GM19239 (cell line): ENCODE results near the gene PNO1.

ENCODE experiments used
- DNase-seq: peaks from one replicate; pipeline ENCODE4 v3.0.0; 2011; ENCODE audit warnings: low spot score; ENCODE audit not compliant: insufficient read length
- FAIRE-seq: peaks from 2 replicates; lab custom pipeline; 2011; peaks lifted over from hg19 to GRCh38; lab: Jason Lieb, UNC

Gene PNO1

DNA sequence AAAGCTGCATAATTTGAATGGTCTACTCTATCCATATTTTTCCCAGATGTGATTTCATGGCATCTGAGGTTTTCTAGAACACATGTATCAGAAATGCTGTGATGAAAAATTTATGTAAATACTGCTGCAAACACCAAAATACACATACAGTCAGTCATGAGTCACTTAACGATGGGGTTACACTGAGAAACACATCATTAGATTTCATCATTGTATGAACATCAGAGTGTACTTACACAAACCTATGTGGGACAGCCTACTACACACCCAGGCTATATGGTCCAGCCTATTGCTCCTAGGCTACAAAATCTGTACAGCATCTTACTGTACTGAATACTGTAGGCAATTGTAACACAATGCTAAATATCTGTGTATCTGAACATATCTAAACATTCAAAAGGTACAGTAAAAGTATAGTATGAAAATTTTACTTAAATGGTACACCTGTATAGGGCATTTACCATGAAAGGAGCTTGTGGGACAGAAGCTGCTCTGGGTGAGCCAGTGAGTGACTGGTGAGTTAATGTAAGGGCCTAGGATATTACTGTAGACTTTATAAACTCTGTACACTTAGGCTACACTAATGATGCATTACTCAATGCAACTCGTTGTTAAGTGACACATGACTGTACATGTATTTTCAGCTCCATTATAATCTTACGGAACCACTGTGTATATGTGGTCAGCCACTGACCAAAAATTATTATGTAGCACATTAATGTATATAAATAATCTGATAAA, 33.5 kb downstream of the PNO1 start:
- DNase-seq (no peak), FAIRE-seq (no peak)

DNA sequence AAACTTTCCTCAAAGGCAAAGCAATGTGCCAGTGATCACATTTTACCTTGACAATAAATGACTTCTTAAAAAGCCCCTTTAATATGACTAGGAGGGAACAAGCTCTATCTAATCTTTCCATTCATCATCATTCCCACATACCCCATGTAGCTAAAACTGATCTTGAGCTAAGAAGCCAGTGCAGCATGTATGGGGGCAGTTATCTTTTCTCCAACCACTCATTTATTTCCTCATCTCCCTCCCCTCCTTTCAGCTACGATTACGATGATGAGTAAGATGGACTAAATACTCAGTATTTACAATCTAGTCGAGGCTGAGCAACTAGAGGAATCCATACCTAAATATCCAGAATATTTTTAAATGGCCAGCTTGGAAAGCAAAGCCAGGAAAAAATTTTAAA, 35.5 kb downstream of the PNO1 start:
- FAIRE-seq (no peak), DNase-seq (no peak)

DNA sequence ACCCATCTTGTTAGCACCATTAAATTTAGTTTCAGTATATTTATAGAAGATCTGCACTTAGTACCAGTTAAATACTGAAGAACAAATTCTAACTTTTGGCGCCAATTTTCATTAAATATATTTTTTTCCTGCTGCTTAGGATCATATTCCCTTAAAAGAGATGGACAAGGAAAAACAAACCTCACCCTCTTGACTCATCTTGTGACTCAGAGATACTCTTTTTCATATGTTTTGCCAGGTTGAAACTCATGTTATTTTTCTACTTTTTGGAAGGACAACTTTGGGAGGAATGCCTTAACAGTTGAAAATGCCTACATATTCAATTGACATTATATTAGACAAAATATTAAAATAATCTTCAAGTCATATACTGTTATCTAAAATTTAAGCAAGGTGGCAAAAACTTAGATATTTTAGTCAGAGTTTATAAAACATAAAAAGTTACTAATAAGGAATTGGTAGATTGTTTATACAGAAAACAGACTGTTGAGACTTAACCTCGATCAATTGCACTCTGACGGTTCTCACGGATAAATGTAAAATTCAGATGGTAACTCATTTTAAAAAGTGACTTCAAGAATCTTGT, 36.2 kb downstream of the PNO1 start:
- DNase-seq, result no peak
- FAIRE-seq, result no peak

DNA sequence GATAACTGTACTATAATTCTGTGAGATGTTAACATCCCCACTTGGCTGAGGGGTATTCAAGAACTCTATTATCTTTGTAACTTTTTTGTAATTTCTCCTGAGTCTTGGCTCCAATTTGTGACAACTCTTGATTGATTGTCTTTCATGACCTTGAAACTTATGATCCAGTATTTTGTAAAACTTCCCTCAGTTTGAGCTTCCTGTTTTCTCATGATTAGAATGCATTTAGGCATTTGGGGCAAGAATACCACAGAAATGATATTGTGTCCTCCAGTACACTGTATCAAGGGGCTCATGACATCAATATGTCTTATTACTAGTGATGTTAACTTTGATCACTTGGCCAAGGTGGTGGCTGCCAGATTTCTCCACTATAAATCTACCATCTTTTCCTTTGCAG, 37.4 kb downstream of the PNO1 start:
- FAIRE-seq (no peak), DNase-seq (no peak)

DNA sequence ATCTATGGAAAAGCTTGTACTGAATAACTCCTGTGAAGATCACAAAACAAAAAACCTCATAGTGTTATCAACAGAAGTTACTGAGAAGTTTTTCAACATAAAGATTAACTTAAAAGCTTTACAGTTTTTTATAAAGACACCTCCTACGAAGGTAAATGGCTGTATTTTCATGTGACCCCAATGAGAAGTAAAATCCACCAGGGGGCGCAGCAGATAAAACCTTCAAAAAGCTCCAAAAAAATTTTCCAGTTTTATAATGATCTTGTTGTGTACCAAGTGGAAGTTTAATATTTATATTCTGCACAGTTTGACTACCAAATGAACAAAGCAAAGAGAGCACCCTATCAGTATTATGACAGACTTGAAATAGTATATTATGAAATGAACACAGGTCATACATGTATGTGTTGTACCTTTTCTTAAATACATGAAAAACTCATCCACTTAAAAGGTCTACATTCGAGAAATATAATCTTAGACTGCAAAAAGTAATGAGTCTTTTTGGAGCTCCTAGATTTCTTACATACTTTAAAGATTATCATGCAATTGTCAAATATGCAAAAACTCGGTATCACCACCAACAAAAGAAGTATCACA, 38.5 kb downstream of the PNO1 start:
- FAIRE-seq, result no peak

DNA sequence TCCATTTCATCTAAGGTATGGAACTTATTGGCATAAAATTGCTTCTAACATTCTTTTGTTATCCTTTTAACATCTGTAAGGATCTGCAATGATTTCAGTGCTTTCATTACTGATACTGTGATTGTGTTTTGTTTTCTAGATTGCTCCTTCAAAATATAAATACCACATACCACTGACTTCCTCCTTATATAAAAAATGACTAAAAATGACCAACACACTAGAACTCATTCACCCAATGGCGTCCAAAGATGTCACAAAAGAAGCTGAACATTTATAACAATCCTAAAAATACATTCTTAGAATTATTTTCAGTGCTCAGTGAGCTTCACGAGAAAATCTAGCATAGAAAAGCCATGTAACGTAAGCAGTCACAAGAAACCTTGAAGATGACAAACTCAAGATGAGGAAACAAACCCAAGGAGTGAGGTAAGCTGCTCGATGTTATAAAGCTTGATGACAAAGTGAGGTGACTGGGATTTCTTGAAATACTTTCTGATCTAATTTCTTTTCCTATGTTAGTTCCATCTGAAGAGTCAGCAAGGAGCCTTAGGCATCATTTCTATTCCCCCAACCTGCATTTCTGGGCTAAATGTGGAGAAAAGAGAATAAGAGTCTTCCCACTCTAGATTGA, 42.6 kb downstream of the PNO1 start:
- FAIRE-seq (no peak), DNase-seq (no peak)

More for the DNA sequence above, 38.5 kb downstream of the PNO1 start:
- no peak for DNase-seq

DNA sequence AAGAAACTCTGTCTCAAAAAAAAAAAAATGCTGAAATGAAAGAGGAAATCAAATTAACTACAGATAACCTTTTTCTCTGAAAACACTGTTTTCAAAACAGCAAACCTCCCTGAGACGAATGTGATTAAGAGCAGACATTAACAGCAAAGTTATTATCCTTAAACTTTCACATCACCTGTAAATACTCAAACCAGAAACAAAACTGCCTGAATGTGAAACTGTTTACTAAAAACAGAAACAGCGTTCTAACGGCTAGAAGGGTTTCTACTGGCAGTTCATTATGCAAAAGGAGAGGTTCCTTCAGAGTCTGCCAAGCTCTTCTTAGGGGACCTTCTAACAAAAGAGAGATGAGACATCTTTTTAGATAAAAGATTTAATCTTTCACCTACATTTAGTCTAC, 45.9 kb downstream of the PNO1 start:
- peak; percentile 93 for FAIRE-seq
- DNase-seq, result peak; percentile 59

DNA sequence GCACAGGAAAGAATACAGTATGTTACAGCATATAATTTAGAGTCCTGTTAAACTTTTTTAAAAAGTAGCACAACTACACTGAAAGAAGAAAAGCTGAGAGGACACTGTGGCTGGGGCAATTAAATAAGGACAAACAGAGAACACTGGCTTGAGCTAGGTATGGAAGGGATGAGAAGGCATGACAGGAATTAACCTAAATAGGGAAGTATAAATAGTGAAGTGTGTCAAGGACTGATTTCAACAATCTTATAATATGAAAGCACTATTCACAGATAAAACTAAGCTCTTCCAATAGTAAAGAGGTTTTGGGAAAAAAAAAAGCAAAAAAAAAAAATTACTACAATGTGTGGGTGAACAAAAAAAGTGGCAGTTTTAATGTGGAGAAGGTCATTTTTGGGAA, 49.1 kb downstream of the PNO1 start:
- DNase-seq (no peak), FAIRE-seq (no peak)

DNA sequence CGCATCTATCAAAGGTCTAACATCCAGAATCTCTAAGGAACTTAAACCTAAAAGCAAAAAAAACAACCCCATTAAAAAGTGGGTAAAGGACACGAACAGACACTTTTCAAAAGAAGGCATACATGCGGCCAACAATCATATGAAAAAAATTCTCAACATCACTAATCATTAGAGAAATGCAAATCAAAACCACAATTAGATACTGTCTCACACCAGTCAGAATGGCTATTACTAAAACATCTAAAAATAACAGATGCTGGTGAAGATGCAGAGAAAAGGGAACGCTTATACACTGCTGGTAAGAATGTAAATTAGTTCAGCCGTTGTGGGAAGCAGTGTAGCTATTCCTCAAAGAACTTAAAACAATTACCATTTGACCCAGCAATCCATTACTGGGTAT, 56.7 kb downstream of the PNO1 start:
- no peak for DNase-seq
- peak; percentile 90 for FAIRE-seq

DNA sequence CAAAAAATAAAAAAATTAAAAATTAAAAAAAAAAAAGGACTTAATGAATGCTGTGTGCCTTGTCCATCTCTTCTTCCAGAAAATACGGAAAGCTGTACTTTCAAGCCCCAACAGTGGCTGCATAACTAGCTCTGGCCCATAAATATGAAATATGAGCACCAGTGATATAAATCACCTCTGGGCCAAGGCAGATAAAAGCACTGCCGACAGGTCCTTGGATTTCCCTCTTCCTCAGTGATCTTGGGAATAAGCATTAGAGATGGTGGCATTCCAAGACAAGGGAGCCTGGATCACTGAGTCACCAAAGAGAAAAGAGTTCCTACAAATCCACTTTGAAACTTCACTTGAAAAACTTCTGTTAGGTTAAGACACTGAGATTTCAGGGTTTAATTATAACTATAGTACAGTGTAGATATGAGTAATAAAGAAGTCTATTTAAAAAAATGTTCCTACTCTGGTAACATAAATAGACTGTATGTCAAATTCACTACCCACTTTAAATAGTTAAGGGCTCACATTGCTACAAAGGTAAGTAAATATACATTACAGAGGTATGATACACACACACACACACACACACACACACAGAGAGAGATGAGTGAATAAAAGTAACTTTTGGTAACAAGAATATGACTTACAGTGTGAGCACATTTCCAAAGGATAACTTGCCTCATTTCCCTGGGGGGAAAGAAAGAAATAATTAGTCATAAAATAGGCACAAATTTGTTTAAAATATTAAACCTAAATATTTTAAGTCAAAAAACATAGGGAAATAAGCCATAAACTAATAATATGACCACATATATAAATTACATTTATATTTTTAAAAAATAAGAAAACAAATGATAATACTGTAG, 59.0 kb downstream of the PNO1 start:
- FAIRE-seq, result peak; percentile 8
- no peak for DNase-seq

DNA sequence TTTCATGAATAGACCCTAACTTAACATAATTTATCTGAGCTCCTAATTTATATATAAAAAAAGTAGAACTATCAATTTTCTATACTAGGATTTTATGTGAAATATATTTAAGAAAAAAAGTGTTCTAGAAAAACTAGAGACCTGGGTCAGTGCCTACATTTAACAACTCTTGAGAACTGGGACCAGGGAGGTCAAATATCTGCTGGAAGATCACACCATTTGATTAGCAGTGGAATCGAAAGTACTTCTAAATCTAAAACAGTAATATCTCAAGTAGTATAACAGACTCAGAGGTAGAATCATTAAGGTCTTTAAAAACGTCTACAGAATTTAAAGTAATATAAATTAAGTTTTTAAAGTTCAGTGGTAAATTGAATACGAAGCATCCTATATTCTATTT, 60.0 kb downstream of the PNO1 start:
- FAIRE-seq, result no peak
- no peak for DNase-seq

DNA sequence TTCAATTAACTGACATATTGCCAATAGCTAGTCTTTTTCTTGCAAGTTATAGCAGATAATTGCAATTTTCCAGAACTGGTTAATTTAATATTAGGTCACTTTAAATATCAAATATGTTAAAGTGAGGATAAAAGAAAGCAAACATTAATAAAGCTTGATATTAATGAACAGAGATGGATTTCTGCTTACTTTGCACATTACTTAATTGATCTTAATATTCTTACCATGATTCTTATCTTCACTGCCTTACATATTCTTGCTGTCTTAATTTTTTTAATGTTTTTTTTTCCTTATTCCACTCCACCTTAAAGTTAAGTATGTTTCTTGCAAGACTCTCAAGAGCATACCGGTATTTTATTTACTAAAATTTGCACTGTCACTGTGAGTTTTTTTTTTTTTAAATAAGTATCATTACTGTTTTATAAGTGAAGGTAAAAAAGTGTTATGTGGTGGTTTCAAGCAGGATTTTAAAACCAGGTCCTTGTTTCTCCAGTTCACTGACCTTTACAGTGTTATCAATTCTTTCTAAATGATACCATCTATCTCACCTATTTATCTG, 60.7 kb downstream of the PNO1 start:
- DNase-seq (no peak), FAIRE-seq (no peak)

DNA sequence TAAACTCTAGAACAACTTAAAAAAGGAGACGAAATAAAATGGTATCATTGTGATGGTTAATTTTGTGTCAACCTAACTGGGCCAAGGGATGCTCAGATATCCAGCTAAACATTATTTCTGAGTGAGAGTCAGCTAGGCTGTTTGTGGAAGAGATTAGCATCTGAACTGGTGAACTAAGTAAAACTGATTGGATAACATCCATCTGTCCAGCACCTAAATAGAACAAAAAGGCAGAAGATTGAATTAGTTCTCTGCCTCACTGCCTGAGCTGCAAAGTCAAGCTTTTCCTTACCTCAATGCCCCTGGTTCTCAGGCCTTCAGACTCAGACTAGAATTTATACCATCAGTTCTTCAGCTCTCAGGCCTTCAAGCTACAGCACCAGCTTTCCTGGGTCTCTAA, 64.6 kb downstream of the PNO1 start:
- FAIRE-seq (peak; percentile 59), DNase-seq (no peak)

DNA sequence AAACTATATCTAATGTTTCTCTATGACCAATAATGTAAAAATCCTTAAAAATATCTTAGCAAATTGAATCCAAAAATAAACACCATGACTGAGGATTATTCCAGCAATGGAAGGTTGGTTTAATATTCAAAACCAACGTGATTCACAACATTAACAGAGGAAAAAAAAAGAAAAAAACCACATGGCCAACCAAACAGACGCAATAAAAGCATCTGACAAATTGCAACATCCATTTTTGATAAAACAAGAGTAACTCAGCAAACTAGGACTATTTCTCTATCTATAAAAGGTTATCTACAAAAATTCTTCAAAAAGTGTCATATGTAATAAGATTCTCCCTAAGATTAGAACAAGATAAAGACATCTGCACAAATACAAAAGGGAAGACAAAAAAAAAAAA, 65.7 kb downstream of the PNO1 start:
- DNase-seq, result no peak
- no peak for FAIRE-seq

DNA sequence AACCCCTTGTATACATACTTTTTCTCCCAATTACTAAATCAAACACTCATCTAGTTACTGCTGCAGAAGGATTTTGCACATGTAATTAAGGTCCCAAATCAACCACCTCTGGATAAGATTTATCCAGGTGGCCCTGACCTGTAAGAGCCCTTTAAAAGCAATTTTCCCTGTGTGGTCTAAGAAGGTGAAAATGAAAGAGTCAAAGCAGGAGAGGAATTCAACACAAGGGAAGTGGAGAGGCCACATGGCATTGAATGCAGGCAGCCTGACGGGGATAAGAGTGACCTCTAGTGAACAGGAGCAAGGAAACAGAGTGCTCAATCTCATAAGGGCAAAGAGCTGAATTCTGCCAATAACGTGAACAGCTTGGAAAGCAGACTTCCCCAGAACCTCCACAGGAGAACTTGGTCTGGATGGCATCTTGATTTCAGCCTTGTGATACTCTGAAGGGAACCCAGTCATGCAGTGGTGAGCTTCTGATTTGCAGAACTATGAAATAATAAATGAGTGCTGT, 67.5 kb downstream of the PNO1 start:
- no peak for DNase-seq
- FAIRE-seq, result peak; percentile 88
